Non-pigmented ciliary epithelial cell (primary cell): ENCODE data around the gene HAAO.

ENCODE experiments used
- DNase-seq: peaks from one replicate; pipeline ENCODE4 v3.0.0-alpha.2; 2010; ENCODE audit warnings: low read depth

Gene HAAO

DNA sequence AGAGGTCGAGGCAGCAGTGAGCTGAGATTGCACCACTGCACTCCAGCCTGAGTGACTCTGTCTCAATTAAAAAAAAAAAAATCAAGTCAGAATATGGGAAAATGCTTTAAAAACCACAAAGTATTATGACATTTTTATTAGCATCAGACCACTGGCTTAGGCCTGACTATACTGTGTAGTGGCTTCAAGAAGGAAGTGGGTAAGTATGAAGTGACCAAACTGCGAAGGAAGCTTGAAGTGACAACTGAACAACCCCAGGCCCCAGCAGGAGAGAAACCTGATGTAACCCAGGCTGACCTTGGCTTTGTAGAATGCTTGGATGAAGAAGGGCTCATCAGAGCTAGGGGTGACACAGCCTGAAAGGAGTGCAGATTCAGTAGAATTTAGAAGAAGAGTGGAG is 21.4 kb upstream of the HAAO start:
- DNase-seq: no peak

DNA sequence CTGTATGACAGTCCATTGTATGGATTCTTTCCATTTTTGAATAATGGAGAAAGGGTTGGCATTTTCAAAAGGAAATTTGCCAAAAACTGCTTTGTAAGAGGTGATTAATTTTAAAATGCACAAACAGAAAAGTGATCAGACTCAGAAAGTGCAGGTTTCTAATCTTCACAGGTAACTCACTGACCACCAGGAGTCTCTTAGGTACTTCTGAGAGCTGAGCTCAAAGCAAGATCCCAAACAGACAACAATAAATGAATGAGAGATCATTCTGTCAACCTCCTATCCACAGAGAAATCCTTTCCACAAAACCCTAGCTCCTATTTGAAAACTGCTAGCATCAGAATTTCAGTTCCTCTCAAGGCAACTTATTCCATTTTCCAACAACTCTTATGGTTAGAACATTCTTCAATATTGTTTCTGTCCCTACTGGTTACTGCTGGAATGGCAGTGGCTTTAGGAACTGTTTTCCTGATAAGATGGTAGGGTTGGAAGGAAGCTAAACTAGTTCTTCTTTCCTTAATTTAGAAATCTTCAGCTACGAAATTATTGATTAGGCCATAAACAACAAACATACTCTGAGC is 20.6 kb upstream of the HAAO start:
- DNase-seq: no peak

GRCh38 chr2:42810971-42811811 is 18.8 kb upstream of the HAAO start:
- DNase-seq: no peak

DNA sequence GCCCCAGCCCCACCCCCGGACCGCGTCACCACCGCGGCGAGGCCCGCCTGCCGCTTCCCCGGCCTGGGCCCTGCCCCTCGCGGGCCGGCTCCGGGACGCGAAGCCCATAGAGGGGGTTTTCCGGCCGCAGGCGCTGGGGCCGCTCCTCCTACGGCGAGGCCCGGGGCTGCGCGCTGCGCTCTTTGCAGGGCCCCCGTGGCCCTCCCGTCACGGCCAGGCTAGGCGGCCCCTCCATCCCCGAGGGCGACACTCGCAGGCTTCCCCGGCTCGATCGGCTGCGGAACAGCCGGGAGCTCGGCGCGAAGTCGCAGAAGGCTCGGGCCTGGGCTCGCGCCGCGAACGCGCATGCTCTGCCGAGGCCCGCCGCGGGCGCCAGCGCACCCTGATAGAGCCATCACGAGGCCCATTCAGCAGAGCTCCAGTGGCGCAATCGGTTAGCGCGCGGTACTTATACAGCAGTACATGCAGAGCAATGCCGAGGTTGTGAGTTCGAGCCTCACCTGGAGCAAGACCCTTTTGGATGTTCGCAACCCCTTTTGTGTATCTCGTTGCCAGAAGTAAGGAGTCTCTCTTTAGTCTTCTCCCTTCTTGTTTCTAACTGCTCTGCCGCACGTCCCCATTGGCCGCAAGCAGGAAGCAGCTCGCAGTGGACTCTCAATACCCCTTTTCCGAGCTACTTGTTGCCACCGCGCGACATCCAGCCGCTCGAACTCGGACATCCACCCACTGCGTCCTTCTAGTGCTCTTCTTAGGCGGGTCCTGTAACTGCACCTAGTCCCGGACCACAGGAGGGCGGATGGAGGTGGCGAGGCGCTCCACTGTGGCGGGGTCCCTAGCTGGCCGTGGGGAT is 18.0 kb upstream of the HAAO start:
- peak; percentile 84 for DNase-seq

GRCh38 chr2:42809819-42810120 is 17.4 kb upstream of the HAAO start:
- no peak for DNase-seq

DNA sequence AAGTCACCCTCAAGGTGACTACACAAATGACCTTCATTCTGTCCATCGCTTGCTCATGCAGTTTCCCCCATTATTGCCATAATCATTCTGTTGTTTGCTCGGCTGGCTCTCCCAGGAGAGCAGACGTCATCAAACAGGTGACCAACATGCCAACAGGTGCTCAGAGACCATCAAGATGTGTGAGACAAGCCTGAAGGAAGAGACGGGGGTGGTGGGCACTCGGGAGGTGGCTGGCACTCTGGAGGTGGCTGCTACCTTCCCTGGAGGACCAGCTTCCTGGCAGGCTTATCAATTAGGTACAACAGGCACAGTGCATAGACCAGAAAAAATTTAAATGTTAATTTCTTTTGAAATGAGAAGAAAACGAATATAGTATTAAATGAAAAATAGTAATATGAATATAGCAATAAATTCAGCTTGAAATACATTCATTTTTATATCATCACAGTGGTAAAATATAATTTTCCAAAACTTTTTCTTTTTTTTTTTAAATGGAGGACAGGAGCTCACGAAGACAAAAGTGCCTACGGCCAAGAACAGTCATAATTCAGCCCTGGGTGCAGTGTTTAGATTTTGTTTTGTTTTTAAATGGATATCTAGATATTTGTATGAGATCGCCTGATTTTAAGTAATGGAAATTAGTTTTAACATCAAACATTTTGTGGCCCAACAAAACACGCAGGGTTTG is 16.9 kb upstream of the HAAO start:
- DNase-seq: no peak

GRCh38 chr2:42808301-42808700 is 15.9 kb upstream of the HAAO start:
- DNase-seq: no peak

GRCh38 chr2:42806786-42807185 is 14.4 kb upstream of the HAAO start:
- no peak for DNase-seq

DNA sequence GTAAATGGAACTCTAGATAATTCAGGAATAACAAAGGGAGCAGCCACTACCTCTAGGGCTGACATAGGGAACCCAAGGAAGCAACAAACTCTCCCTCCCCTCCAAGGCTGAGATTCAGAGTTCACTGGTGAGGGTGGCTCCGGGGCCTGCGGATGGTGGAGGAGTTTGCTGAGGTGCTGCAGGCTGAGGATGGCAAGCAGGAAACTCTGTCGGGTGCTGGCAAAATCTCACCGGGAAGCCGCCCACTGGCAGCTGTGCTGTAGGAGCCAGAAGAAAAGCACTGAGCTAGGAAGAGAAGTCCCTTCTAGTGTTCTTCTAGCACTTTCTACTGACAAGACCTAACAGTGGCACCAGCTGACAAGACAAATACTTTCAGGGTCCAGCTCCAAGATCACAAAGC is 12.5 kb upstream of the HAAO start:
- no peak for DNase-seq

DNA sequence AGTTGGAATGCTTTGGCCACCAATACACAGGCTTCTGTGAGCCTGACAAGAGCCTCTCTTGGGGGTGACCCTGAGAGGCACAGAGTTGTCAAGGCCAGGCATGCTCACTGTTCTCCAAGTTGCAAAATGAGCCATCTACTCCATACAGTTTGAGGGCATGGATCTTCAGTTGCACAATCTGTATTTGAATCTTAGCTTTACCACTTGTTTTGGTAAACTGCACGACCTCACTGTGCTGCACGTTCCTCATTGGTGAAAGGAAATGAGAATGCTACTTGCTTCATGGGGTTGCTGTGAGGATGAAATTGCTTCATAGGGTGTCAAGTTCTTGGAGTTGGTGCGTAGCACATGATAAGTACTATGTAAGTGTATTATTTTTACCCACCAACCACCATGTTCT is 12.0 kb upstream of the HAAO start:
- DNase-seq: no peak

- DNase-seq: no peak
Observed at GRCh38 chr2:42802150-42802549, 9.8 kb upstream of the HAAO start.

- DNase-seq: no peak
Observed at GRCh38 chr2:42801381-42801780, 9.0 kb upstream of the HAAO start.

- DNase-seq: no peak
Observed at GRCh38 chr2:42800981-42801380, 8.6 kb upstream of the HAAO start.

GRCh38 chr2:42800461-42800962 is 8.1 kb upstream of the HAAO start:
- no peak for DNase-seq

DNA sequence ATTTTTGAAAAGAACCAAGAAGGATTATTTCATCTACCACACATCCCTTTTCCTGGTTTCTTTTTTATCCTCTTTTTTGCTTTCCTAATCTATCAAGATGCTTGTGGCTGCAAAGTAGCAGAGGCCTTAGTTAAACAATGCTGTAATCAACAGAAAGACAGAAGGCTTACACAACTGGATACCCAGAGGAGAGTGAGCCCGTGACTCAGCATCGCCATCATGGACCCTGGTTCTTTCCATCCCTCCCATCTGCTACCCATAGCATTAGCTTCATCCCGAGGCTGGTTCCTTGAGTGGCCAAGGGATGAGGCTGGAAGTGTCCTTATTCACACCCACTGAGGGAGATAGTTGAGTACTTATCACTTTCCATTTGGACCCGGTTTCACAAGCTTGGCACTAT is 7.5 kb upstream of the HAAO start:
- DNase-seq: no peak

DNA sequence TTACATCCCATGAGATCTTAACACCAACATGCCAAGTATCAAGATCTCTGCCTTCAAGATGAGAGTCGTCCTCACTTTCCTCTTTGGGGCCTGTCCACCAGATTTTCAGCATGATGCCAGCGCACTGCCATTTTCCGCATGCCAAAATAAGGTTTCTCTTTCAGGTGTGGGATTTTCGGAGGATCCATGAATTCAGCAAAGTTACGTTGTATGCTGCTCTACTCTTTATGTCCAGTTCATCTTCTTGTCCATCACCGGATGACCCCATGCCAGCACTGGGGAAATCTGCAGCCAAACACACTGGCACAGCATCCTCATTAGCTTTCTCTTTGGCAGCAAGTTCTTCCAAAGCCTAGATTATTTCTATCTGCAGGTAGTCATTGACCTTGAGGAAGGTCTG is 4.9 kb upstream of the HAAO start:
- DNase-seq: no peak

- no peak for DNase-seq
Observed at GRCh38 chr2:42796427-42797248, 4.3 kb upstream of the HAAO start.

DNA sequence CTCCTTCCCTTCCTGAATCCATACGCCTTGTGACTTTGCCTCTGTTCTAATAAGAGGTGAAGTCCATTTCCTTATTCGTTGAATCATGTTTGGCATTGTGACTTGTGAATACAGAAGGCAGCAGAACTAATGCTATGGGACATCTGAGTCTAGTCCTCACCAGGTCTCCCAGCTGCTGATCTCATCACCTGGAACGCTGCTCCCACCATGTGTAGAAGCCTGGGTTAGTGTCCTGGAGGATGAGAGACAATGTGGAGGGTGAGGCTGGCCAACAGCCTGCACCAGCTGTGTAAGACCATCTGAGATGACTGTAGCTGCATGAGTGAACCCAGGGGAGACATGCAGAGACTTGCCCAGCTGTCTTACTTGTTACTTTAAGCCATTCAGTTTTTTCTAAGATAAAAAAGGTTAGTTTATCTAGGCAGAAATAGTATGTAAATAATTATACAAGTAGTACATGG is 3.5 kb upstream of the HAAO start:
- DNase-seq: no peak

DNA sequence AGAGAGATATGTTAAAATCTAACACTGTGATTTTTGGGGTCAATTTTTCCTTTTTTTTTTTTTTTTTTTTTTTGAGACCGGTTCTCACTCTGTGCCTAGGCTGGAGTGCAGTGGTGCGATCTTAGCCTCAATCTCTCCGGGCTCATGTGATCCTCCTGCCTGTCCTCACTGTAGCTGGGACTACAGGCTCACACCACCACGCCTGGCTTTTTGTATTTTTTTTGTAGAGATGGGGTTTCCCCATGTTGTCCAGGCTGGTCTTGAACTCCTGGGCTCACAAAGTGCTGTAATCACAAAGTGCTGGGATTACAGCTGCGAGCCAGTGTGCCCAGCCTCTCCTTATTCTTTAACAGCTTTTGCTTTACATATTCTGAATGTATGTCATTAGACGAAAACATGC is 2.9 kb upstream of the HAAO start:
- no peak for DNase-seq

DNA sequence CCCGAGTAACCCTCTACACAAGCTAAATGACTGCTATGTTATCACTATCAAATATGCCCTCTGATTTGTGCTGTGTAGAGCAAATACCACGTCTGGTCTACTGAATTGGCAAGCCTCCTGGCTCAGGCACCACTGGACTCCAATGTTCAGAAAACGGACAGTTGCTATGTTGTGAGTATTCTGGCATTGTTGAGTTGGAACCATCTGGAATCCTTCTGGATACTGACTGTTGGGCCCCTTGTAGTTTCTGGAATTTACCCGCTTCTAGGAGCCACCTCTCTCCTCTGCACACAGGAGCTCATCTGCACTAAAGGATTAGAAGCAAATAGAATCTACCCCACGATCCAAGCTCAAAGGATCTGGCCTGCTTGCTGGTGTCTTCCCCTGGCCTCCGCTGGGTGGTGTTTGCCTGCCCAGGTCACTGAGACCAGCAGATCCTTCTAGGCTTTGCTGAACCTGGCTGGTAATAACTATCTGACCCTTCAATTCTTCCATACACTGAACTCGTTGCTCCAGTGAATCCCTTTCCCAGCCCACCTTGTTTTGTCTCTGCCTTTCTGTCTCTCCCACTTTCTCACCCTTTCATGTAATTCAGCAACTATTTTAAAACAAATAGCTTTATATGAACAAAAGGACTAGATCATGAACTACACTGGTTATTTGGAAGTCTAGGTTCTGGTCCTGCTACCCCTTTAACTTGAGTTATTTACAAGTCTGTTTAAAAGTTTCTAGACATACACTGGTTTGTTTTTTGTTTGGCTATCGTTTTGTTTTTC is 2.1 kb upstream of the HAAO start:
- DNase-seq: no peak
